IPS-NIHi11 (cell line): ENCODE results near the gene SLC22A23.
"Not testable (repeated sequence)": the region's sequence is repeated elsewhere in the genome, so short reads cannot be mapped to it uniquely, and the experiment has no call there.

Source experiments
- DNase-seq: peaks from one replicate; pipeline ENCODE4 v3.0.0; 2012; ENCODE audit warnings: mixed read lengths, low spot score

The SLC22A23 gene

DNA sequence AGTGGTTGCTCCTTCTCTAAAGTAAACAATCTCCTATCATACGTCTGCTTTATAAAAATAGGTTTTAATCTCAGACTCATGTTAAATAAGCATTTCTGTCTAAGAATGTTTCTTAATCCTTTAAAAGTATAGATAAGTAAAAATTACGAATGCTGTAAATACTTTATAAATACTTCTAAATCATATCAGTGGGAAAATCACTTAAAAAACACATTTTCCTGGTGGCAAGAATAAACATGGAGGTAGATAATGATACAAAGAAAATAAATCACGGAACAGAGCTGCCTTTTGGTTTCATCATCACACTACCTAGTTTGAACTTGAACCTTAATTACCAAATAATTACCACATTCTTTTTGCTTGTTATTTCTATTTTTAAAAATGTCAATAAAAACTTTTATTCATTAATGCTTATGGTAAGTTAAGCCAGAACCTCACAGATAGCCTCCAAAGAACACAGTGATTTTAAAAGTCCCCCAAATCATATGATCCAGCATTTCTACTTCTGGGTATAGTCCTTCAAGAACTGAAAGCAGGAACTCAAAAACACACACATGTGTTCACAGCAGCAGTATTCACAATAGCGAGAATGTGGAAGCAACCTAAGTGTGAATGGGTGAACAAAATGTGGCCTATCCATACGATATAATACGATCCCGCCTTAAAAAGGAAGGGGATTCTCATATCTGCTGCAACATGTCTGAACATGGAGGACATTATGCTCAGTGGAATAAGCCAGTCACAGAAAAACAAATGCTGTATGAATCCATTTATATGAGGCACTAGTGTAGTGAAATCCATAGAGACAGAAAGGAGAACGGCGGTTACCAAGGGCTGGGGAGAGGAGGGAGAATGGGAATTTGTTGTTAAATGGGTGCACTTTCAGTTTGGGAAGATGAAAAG, 72.4 kb downstream of the SLC22A23 start:
- no peak for DNase-seq

DNA sequence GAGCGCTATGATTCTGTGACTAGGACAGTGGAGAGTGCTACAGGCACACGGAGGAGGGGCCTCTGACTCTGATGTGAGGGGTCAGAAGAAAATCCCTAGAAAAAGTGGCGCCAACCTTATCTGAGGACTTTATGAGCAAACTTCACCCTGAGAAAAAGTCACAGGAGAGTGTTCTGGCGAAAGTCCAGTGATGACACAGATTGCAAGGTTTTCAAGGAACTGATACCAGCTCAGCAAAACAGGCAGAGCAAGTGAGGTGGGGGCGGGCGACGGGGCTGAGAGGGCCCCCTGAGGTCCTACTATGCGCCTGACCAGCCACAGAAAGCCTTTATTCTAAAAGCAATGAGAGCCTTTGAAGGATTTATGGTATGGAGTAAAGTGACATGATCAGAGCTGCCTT, 73.3 kb downstream of the SLC22A23 start:
- DNase-seq, result no peak

DNA sequence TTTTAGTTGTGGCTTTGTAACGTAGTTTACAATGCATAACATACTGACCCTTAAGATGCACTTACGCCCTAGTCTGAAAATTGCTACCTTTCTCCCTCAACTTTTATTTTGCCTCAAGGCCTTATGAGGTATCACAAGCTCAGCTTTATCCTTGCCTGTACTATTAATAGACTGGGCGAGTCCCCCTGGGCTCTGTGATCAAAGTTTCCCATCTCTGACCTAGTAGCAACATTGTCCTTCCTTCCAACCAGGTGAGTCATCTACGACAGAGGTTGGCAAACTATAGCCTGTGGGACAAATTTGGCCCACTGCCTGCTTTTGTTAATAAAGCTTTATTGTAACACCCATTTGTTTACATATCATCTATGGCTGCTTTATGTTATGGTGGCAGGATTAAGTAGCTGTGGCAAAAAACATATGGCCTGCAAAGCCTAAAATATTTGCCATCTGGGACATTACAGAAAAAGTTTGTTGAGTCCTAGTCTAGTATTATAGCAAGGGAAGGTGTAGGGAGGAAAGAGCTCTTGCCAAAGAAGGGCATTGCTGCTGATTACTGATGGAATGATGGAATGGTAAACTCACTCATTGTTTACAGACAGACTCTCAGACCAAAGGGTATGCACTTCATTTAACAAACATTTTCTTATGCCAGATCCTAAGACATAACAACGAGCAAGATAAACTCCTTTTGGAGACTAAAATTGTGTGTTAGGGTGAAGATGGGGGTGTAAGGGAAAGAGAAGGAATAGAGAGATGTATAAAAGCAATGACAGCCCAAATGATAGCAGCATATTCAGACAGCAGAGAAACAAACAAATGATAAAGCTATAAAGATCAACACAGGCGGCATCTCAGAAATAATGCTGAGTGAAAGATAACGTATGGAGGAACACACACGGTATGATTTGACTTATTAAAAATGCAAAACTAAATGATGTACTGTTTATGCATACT, 74.2 kb downstream of the SLC22A23 start:
- DNase-seq, result no peak

DNA sequence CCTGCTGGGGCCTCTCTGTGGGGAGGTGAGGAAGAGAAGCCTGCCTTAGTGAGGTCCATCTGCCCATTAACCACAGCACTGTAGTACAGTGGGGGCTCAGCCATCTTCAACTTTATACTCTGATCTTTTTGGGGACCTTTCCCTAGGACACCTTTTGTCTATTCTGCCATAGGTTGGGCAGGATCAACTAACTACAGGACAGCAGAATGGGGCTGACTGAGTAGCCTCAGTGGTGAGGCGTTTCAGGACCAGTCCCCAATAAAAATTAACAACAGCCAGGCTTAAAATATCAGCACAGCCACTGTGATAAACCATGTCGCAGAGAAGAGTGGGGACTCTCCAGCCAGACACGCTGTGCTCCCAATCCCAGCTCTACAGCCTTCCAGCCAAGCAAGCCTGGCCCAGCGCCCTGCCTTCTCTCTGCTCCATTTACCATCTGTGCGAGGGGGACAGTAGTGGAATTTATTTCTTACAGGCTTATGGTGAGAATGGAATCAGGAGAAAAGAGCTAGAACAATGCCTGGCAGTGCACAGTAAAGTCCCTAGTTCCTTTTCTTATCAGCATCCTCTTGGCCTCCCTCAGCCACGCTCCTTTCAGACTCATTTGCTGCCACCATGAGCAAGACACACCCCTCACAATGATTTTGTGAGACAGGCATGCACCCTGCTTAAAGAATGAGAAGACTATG, 75.5 kb downstream of the SLC22A23 start:
- DNase-seq, result no peak

DNA sequence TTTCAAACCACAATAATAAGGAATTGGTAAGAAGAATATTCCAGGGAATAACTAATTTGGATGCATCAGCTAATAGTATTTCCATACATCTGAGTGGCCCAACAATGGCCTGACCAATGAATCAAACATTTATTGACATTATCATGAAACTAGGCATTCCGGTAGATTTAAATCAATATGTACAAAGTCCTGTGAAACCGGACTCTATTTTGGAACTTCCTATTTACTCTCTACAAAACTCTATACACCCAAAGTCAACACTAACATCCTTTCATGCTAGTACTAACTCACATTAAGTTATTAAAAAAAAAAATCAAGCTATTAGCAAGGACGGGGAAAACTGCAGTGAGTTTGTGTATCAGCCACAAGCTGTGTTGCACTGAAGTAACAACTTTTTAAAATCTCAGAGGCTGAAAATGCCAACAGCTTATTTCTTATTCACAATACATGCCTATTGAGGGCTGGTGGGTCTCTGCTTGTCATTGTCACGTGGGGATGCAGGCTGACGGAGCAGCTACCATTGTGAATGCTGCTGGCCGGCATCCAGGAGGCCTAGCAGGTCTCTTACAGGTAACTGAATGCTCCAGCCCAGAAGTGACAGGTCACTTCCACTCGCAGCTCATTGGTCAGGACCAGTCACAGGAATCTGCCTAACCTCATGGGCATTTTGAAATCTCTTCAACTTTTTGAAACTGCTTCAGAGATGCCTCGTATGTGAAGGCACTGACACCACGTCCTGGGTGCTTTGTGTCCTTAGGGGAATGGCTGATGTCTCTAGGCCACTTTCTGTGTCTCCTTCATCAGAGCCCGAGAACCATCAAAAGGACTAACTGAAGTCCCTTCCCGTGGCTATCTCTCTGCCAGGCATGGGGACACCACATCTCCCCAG, 76.3 kb downstream of the SLC22A23 start:
- DNase-seq, result peak; percentile 48

DNA sequence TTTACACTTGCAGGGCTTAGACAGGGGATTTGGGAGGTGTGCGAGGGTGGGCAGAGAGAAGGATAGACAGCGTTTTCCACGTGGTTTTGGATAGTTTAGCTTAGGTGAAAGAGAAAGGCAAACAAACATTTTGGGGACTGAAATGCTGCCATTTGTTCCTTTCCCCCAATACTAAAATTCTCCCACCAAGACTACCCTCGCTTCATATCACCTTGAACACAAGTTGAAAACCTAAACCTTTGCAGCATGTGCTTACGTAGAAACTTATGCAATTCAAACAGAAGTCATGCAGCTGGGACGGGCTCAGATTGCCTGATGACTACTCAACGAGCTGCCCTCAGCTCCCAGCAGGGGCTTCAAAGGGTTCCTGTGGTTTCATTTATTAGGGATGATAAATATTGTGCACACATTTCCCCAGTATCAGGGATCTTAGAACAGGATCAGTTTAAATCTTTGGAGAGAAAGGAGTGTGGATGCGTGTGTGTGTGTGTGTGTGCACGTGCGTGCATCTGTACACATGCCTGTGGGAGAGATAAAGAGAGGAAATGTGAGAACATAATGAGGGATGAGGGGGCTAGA, 77.3 kb downstream of the SLC22A23 start:
- DNase-seq, result no peak

DNA sequence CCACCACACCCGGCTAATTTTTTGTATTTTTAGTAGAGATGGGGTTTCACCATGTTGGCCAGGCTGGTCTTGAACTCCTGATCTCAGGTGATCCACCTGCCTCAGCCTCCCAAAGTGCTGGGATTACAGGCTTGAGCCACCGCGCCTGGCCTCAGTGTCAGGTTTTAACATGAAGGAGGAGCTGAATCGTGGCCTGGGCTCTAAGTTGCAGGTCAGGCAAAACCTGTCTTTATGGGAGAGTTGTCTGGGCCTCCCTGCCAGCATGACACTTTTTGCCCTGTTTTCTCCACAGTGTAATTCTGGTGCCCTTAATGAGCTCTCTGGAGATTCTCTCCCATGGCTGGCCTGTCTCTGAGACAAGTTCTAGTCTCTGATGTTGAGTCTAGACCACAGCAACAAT, 78.0 kb downstream of the SLC22A23 start:
- not testable (repeated sequence) for DNase-seq

DNA sequence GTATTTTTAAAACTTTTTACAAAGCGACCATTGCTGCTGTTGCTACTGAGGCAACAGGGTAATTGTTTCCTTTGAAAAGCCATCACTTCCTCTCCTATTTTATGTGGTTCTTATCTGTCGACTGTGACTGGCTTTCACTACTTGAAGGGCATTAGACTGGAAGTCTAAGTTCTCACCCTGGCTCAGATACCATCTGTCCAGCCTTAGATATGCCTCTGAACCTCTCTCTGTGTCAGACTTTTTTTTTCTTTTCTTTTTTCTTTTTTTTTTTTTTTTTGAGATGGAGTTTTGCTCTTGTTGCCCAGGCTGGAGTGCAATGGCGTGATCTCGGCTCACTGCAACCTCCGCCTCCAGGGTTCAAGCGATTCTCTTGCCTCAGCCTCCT, 78.5 kb downstream of the SLC22A23 start:
- DNase-seq, result not testable (repeated sequence)

DNA sequence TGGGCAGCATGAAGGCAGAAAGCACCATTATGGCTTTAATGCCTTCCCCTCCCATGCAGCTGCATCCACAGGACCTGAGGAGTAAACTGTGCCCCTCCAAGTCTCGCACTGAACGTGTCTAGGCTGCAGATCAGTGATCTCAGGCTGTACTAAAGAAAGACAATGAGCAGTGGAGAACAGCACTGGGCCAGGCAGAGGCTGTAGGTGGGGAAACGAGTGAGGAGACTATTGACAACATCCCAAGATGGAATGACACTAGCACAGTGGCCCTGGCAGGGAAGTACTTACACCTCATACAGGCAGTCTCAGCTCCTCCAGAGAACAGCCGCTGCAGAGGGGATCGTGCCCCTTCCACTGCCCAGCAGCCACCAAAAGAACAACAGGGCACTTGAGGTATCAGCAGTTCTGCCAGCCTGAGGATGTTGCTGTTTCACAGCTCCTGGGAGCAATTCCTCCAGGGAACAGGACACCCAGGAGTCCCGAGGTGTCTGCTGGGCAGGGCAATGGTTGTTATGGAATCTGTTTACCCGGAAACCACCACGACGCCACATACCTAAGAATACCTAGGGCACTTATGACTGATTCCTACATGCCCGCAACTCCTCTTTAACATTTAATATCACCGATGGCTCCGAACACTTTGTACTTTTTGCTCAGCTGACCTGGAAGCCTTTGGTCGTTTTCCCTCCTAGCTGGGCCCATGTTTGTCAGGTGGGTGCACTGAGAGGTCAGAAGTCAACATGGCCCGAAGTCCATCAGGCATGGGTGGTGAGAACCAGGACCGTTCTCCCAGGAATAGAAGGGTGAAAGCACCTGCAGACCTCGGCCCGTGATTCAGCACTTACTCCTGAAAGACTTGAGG, 79.1 kb downstream of the SLC22A23 start:
- no peak for DNase-seq

DNA sequence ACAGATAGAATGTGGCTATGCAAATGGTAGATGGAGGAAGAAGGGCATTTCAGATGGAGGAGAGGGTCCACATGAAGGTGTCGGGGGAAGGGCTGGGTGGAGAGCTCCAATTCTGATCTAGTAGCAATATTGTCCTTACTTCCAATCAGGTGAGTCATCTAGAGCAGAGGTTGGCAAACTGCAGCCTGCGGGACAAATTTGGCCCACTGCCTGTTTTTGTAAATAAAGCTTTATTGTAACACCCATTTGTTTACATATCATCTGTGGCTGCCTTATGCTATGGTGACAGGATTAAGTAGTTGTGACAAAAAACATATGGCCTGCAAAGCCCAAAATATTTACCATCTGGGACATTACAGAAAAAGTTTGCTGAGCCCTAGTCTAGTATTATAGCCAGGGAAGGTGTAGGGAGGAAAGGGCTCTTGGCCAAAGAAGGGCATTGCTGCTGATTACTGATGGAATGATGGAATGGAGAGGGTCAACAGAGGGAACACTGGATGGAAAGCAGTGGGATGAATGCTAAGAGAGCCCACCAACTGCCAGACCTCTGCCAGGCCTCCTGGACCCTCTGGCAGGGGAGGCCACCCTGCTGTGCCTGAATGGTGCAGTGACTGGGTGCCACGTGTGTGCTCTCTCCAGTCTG, 79.8 kb downstream of the SLC22A23 start:
- DNase-seq, result no peak

DNA sequence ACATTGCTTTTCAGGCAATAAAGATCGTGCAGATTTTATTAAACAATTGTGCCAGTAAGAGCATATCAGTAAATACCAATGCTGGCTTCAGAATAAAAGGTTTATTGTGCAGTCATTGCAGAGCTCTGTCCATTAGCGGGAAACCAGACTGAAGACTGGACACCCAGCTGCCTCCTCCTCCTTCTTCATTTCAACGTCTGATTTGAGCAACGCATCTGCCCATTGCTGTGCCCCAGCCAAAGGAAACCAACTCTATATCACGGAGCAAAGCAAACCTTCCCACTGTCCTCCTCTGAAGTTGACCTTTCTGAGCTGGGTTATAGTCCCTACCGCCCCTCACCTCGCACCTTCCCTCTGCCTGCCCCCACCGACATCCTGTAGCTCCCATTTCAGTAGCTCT, 80.8 kb downstream of the SLC22A23 start:
- no peak for DNase-seq

DNA sequence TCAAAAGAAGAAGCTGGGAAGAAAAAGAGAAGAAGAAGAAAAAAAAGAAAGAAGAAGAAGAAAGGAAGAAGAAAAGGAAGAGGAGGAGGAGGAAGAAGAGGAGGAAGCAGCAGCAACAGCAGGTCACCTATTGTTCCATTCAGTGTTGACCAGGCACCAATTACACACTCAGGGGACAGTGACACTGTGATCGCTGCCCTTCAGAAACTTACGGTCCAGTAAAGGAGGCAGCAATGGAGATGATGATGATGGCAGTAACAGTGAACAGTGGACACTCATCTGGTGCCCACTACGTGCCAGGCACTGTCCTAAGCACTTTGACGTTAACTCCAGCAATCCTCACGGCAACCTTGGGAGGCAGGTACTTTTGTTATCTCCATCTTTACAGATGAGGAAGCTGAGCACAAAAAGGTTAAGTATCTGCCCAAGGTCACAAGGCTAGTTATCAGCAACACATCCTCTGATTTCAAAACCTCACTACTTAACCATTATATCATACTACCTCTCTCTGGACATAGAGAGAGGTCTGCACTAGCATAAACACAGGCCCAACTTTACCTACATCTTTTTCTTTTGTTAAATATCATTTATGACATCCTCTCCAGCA, 83.2 kb downstream of the SLC22A23 start:
- DNase-seq, result no peak

DNA sequence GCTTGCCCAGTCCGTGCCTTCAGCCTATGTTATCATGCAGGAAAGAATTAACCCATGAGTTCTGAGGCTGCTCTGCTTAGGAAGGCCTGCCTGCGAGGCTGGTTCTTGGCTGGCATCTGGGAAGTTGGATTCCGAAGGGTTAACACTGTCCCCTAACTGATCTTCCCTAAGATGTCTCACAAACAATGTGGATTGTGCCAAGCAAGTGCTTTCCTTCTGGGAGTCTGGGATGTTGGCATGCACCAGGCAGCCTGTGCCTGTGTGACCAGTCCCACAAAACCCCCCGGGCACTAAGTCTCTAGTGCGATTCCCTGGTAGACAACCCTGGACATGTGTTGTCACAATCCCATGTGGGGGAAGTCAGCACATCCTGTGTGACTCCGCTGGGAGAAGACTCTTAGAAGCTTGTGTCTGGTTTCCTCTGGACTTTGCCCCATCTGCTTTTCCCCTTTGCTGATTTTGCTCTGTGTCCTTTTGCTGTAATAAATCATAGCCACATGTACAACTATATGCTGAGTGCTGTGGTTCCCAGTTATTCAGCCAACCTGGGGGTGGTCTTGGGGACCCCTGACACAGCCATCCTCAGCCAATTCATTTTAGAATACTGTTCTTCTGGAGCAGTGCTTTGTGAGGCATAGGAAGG, 83.8 kb downstream of the SLC22A23 start:
- DNase-seq, result no peak

DNA sequence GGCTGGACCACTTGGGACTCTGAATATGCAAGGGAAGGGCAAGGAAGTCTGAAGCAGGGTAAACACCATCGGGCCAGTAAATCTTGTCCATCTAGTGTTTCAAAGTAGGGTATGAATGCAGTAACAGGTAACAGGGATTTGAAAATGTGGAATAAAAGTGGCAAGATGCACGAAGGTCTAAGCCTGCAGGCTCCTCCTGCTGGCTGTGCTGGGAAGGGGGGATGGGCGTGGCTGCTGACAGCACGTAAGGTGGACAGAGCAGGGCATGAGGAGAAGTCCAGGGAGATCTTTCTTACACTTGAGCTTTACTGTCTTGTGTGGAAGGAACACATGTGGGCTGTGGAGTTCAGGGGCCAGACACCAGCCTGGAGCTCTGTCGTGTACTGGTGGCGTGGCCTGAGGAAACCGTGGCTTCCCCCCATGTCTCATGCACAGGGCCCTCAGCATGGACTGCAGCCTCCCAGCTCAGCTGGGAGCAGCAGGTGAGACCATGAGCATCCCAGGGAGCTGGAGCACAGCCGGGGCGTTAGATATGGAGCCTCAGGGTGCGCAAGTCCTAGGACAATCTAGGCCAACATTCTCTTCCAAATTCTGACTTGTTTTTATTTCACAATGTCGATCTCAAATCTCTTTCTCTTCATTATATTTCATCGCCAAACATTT, 84.5 kb downstream of the SLC22A23 start:
- peak; percentile 50 for DNase-seq

DNA sequence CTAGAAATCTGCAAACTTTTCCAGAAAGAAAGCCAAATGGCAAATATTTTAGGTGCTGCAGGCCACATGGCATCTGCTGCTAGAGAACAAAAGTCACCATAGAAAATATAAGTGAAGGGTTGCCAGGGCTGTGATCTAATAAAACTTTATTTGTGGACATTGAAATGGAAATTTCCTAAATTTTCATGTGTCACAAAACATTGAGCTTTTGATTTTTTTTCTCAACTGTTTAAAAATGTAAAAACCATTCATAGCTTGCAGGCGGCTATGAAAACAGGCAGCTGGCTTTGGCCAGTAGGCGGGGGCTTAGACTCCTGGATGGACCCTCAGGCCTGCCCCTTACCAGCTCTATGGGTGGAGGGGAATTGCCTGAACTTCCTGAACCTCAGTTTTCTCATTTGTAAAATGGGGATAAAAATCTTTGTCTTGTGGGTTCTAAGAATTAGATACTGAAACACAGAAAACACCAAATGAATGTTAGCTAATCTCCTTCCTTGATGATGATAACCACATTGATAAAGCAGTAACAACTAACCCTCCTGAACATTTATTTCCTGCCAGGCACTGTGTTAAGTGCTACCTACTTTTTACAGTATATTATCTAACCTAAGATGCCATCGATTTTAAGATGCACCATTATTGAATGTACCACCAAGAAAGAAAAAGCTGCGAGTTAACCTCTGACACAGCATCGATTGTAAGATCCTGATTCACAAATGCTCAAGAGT, 85.5 kb downstream of the SLC22A23 start:
- DNase-seq, result no peak

DNA sequence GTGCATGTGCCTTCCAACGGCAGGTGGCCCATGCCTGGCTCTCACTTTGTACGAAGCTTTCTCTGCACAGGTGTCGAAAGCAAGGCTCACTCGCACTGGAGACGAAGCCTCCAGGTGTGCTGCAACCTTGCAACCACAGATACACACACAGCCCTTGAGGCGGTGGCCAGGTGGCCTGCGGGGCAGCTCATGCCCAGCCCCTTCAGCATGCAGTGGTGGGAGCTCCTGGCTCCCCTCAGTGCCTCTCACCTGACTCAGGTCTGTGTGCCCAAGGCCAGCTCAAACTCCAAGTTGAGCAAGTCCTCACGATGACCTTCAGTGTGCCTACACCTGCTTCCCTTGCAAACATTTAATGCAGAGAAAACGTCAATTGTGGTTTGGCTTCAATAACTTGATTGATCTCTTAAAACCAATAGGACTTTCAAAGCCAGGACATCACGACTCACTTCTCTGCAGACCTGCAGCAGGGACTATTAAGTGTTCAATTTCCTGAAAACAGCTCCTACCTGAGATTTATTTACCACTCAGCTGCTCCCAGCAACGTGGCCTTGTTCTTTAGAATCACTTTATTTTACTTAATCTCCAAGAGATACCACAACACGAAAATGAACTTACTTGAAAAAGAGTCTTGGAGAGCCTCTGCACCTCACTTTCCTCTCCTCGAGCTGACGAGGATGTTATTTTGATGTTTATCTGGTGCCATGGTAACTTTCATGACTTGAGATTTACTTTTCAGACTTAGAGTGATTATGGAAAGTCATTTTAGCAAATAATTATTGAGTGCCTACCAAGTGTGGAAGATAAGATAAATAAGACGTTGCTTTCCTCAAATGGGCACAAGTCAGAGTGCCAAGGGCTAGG, 86.3 kb downstream of the SLC22A23 start:
- no peak for DNase-seq
